ENCODE results near the gene CDC42BPB.

GRCh38 chr14:102955636-102956408, 101.5 kb downstream of the CDC42BPB start:
- no peak for TF ChIP-seq EZH2 (IDR thresholded peaks at IDR 0.05; ENCODE audit: insufficient read depth, poor library complexity, severe bottlenecking)
- no peak for TF ChIP-seq EZH2phosphoT487 (IDR thresholded peaks at IDR 0.05; ENCODE audit: insufficient read depth, low read depth)

All from GM23248 (cell line).